H1 (cell line): ENCODE results near the gene CFAP53. TPM values are rescaled to one million over a fixed set of nuclear protein-coding genes. Genes with fewer than 3 reads are reported as not detected.

Experiments
- CTCF ChIA-PET: fragments of 300-600 bp; sonication (Branson Sonifier 250); formaldehyde crosslinking; loops from one replicate; lab custom pipeline; 2021; ENCODE audit not compliant: partially characterized antibody; lab: Charles Lee
- POLR2A ChIA-PET: fragments of 300-600 bp; sonication (Branson Sonifier 250); formaldehyde crosslinking; loops from one replicate; lab custom pipeline; 2021; ENCODE audit warnings: inconsistent platforms; ENCODE audit not compliant: partially characterized antibody; lab: Charles Lee
- DNase-seq, 2 experiments: peaks; one replicate each; pipeline versions ENCODE4 v3.0.0 to v3.0.0-alpha.2; 2010 to 2022; ENCODE audit warnings: low spot score in 2 of 2, low read depth in 1 of 2, mixed read lengths in 1 of 2
- FAIRE-seq: peaks from 2 replicates; lab custom pipeline; 2011; peaks lifted over from hg19 to GRCh38; lab: Jason Lieb, UNC
- H2AFZ ChIP-seq: 2 replicates; pipeline ENCODE4 v1.8.1; 2012; ENCODE audit warnings: low read length, inconsistent platforms
- H2AK5ac ChIP-seq: 2 replicates; pipeline ENCODE4 v1.6.1; 2013; ENCODE audit warnings: low read depth, low read length
- H2BK120ac ChIP-seq: replicated peaks from 2 replicates; pipeline ENCODE3; 2013; ENCODE audit warnings: low read depth, low read length, inconsistent platforms
- H2BK12ac ChIP-seq: 2 replicates; pipeline ENCODE4 v1.6.1; 2013; ENCODE audit warnings: low read depth, low read length
- H2BK15ac ChIP-seq: 2 replicates; pipeline ENCODE4 v1.6.1; 2013; ENCODE audit warnings: low read length
- H2BK20ac ChIP-seq: 2 replicates; pipeline ENCODE4 v1.6.1; 2013; ENCODE audit warnings: low read length
- H2BK5ac ChIP-seq: 2 replicates; pipeline ENCODE4 v1.6.1; 2013; ENCODE audit warnings: low read depth, low read length
- H3K14ac ChIP-seq: 2 replicates; pipeline ENCODE4 v1.6.1; 2013; ENCODE audit warnings: inconsistent platforms; ENCODE audit not compliant: insufficient read length
- H3K18ac ChIP-seq: 2 replicates; pipeline ENCODE4 v1.6.1; 2013; ENCODE audit warnings: low read length; ENCODE audit errors: extremely low read depth
- H3K23ac ChIP-seq: 2 replicates; pipeline ENCODE4 v1.6.1; 2013; ENCODE audit warnings: inconsistent platforms; ENCODE audit not compliant: insufficient read length
- H3K23me2 ChIP-seq: 2 replicates; pipeline ENCODE4 v1.6.1; 2013; ENCODE audit warnings: low read depth, low read length
- H3K27ac ChIP-seq: 2 replicates; pipeline ENCODE4 v1.6.1; 2011; ENCODE audit warnings: low read depth, low read length, inconsistent platforms
- H3K27me3 ChIP-seq, 4 experiments: replicated peaks in 1 of 4; 1 replicate in 1 of 4; 2 replicates in 3 of 4; pipeline versions ENCODE4 v1.6.1 to v1.8.1; 2011 to 2013; ENCODE audit warnings: low read length in 3 of 4, mild to moderate bottlenecking in 3 of 4, inconsistent platforms in 2 of 4, mixed read lengths in 2 of 4, moderate library complexity in 1 of 4; ENCODE audit not compliant: control insufficient read depth in 3 of 4, insufficient read depth in 3 of 4; ENCODE audit errors: extremely low read depth in 1 of 4
- H3K36me3 ChIP-seq, 4 experiments: 2 replicates each; pipeline versions ENCODE4 v1.6.1 to v1.8.1; 2011 to 2013; ENCODE audit warnings: mild to moderate bottlenecking in 4 of 4, low read length in 3 of 4, moderate library complexity in 2 of 4, control low read depth in 1 of 4, inconsistent platforms in 1 of 4; ENCODE audit not compliant: insufficient read depth in 4 of 4, control insufficient read depth in 2 of 4
- H3K4ac ChIP-seq: replicated peaks from 2 replicates; pipeline ENCODE3; 2013; ENCODE audit warnings: low read length, low read depth, mixed read lengths, inconsistent platforms; ENCODE audit not compliant: insufficient read length
- H3K4me1 ChIP-seq, 4 experiments: replicated peaks in 1 of 4; 1 replicate in 1 of 4; 2 replicates in 3 of 4; pipeline versions ENCODE4 v1.6.1 to v1.8.1; 2011 to 2013; ENCODE audit warnings: low read length in 3 of 4, inconsistent platforms in 2 of 4, mixed read lengths in 1 of 4; ENCODE audit not compliant: insufficient read depth in 4 of 4, control insufficient read depth in 3 of 4
- H3K4me2 ChIP-seq, 2 experiments: 2 replicates each; pipeline versions ENCODE4 v1.6.1 to v1.8.1; 2011 to 2013; ENCODE audit warnings: low read depth in 2 of 2, low read length in 2 of 2, control low read depth in 1 of 2, inconsistent platforms in 1 of 2, mild to moderate bottlenecking in 1 of 2; ENCODE audit not compliant: insufficient read depth in 1 of 2
- H3K4me3 ChIP-seq, 4 experiments: fragments of 200-600, 300-600 bp in 1 of 4; sonication (generic), shearing (Covaris generic), sonication (Bioruptor Twin) in 1 of 4; 2 replicates each; pipeline versions ENCODE4 v1.5.1 to v1.8.1; 2011 to 2016; ENCODE audit warnings: low read length in 4 of 4, low read depth in 3 of 4, control low read depth in 2 of 4, inconsistent platforms in 2 of 4, mild to moderate bottlenecking in 2 of 4, mixed read lengths in 1 of 4, moderate library complexity in 1 of 4; ENCODE audit not compliant: insufficient read depth in 2 of 4; ENCODE audit errors: extremely low read depth in 1 of 4
- H3K56ac ChIP-seq: replicated peaks from 2 replicates; pipeline ENCODE3; 2013; ENCODE audit warnings: low read depth, mild to moderate bottlenecking, mixed read lengths, low read length, inconsistent platforms; ENCODE audit not compliant: insufficient read length
- H3K79me1 ChIP-seq: 2 replicates; pipeline ENCODE4 v1.6.1; 2013; ENCODE audit warnings: low read depth, low read length, control low read depth
- H3K79me2 ChIP-seq, 2 experiments: 2 replicates each; pipeline versions ENCODE4 v1.6.1 to v1.8.1; 2012 to 2013; ENCODE audit warnings: low read length in 2 of 2, mild to moderate bottlenecking in 2 of 2, inconsistent platforms in 1 of 2; ENCODE audit not compliant: insufficient read depth in 2 of 2, control insufficient read depth in 1 of 2
- H3K9ac ChIP-seq, 4 experiments: replicated peaks in 1 of 4; 1 replicate in 1 of 4; 2 replicates in 3 of 4; pipeline versions ENCODE4 v1.6.1 to v1.8.1; 2011 to 2013; ENCODE audit warnings: low read depth in 3 of 4, low read length in 3 of 4, control low read depth in 2 of 4, mild to moderate bottlenecking in 2 of 4, moderate library complexity in 2 of 4, inconsistent platforms in 1 of 4; ENCODE audit errors: extremely low read depth in 1 of 4
- H3K9me3 ChIP-seq, 2 experiments: 2 replicates each; pipeline versions ENCODE4 v1.6.1 to v1.8.1; 2012 to 2013; ENCODE audit warnings: mild to moderate bottlenecking in 2 of 2, moderate library complexity in 2 of 2, control low read depth in 1 of 2, inconsistent platforms in 1 of 2, low read depth in 1 of 2, low read length in 1 of 2, mixed read lengths in 1 of 2; ENCODE audit not compliant: insufficient read depth in 2 of 2
- H4K20me1 ChIP-seq, 2 experiments: replicated peaks in 1 of 2; 2 replicates each; pipeline versions ENCODE3 to v1.8.1; 2011 to 2013; ENCODE audit warnings: inconsistent platforms in 2 of 2, low read length in 2 of 2, mild to moderate bottlenecking in 1 of 2; ENCODE audit not compliant: insufficient read depth in 2 of 2, control insufficient read depth in 1 of 2
- H4K5ac ChIP-seq: 2 replicates; pipeline ENCODE4 v1.6.1; 2013; ENCODE audit warnings: low read length, low read depth, mixed read lengths, inconsistent platforms; ENCODE audit not compliant: insufficient read length
- H4K8ac ChIP-seq: 2 replicates; pipeline ENCODE4 v1.8.0; 2013; ENCODE audit warnings: mild to moderate bottlenecking, moderate library complexity, low read length, inconsistent platforms; ENCODE audit not compliant: insufficient read depth; ENCODE audit errors: extremely low read depth
- H4K91ac ChIP-seq: replicated peaks from 2 replicates; pipeline ENCODE3; 2013; ENCODE audit warnings: low read length, mixed read lengths, inconsistent platforms; ENCODE audit not compliant: insufficient read length
- EZH2 ChIP-seq: fragments of 200-600 bp; sonication (generic); IDR thresholded peaks from 2 replicates; pipeline ENCODE4 v1.7.1; 2012; ENCODE audit warnings: low read depth, mild to moderate bottlenecking, moderate library complexity, low read length, inconsistent platforms; ENCODE audit not compliant: severe bottlenecking
- SP2 ChIP-seq: IDR thresholded peaks from 2 replicates; pipeline ENCODE4 v1.6.1; 2012; ENCODE audit warnings: mild to moderate bottlenecking, low read length, inconsistent platforms
- SUZ12 ChIP-seq: fragments of 200-600 bp; sonication (generic); IDR thresholded peaks from 2 replicates; pipeline ENCODE4 v1.6.1; 2012; ENCODE audit warnings: mild to moderate bottlenecking, inconsistent platforms, low read length, moderate library complexity, mixed read lengths
- WGBS, 2 experiments: shearing (Covaris generic) in 1 of 2; methylation state at CpG; one replicate each; pipeline versions ENCODE4 v1.1.6 to v1.1.7; 2013 to 2015; ENCODE audit warnings: low lambda C conversion rate in 2 of 2, mixed read lengths in 2 of 2, inconsistent platforms in 1 of 2, low coverage in 1 of 2, missing lambda C conversion rate in 1 of 2; ENCODE audit not compliant: insufficient replicate concordance in 2 of 2, insufficient coverage in 1 of 2, insufficient read length in 1 of 2; ENCODE audit errors: extremely low coverage in 1 of 2, missing lambda C conversion rate in 1 of 2; 5-methylcytosine and 5-hydroxymethylcytosine counted together
- polyA plus RNA-seq, 7 experiments: library from polyadenylated mRNA; depleted of rRNA in 3 of 7; stranded (reverse) in 5 of 7; unstranded in 2 of 7; fragments of >200 nt in 5 of 7; fragments of 200-250 nt in 2 of 7; gene quantifications; 1 replicate in 5 of 7; 2 replicates in 1 of 7; 4 replicates in 1 of 7; pipeline versions ENCODE4 v1.2.1 to v1.2.3, GENCODE V29; 2011 to 2013; ENCODE audit warnings: missing spikeins in 2 of 7, mixed read lengths in 2 of 7
- total RNA-seq: library from RNA; stranded (reverse); fragmentation: NEBNext Ultra II Directional; extraction: Animal tissue kit (Norgen Biotek cat#: 25700); gene quantifications from 2 replicates; pipeline ENCODE4 v1.2.1, GENCODE V29; 2021

CFAP53 gene
- total and polyA plus RNA-seq, 2 of the 8 experiments (the other 6 are each of a cell fraction or from before 2014, with no cell fraction given): 0.08 to 0.30 TPM

DNA sequence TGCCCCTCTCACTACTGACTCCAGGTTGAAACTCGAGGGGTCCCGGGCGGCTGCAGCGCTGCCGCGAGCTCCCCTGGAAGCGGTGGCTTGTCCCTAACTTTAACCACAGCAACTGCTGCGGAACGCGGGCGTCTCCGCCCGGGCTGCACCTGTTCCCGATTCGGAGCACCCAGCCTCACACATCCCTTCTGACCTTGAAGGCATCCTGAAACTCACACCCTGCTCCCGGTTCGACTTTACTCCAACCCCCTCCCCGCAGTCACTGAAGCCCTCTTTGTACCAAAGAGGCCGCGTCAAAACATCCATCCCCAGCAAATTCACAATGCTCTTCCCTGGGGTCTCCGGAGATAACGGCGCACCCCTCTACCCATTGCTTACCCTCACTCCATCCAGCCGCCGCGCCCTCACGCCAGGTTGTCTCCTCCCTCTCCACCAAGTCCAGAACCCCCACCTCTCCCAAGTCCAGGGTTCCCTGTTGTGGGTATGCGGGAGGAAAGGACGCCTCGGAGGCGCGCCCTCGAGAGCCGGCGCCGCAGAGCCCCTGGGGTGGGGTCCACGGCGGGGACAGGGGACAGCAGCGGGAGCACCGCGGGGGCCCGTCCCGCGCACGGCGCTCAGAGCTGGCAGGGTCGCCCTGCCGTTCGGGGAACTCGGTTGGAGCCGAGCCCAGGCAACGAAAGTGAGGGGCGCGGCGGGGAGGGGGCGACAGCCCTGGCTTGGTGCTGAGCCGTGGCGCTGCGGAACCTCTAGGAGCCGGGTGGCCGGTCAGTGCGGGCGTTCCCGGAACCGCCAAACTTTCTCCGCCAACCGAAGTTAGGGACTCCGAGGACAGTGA is 72.3 kb downstream of the CFAP53 start:
- Histone ChIP-seq H3K14ac (no peak overlapping the region), H3K4ac (no peak overlapping the region), H3K4me1 (peaks cover 0 to 12% (median 9%) of the 10 kb centered on the region in 4 experiments; a peak in 5 of 7 replicates), H3K79me2 (no peaks in the 10 kb centered on the region), H3K23me2 (peaks cover 16% of the 10 kb centered on the region; the same call in 1 of the 2 replicates), H3K27ac (no peak overlapping the region), H2BK5ac (no peak overlapping the region), H4K91ac (no peak overlapping the region), H2BK12ac (no peak overlapping the region), H4K5ac (no peak overlapping the region), H2BK15ac (no peak overlapping the region), H3K27me3 (peaks cover 23 to 54% (median 42%) of the 10 kb centered on the region in 4 experiments), H3K4me3 (peak overlapping the region; percentile 52 to 87 (median 54)), H3K79me1 (no peaks in the 10 kb centered on the region), H3K18ac (no peak overlapping the region; the same call in 1 of the 2 replicates), H3K36me3 (no peaks in the 10 kb centered on the region), H2AK5ac (no peak overlapping the region), H3K9ac (peak overlapping the region in 1 of 4 experiments; percentile 19; a peak in 3 of 7 replicates), H3K56ac (no peak overlapping the region), H2AFZ (no peak overlapping the region; the same call in 1 of the 2 replicates), H3K4me2 (peak overlapping the region; percentile 97 to 98), H4K20me1 (peaks cover 5 to 7% of the 10 kb centered on the region in 2 experiments), H2BK120ac (no peak overlapping the region), H2BK20ac (no peak overlapping the region), H3K23ac (no peak overlapping the region), H4K8ac (peak overlapping the region; percentile 35; the same call in 1 of the 2 replicates), H3K9me3 (no peaks in the 10 kb centered on the region)
- POLR2A ChIA-PET: interaction anchor here (1.0 to 1.5 kb wide), 4 partner anchors 10 to 311 kb away, joined by 4 to 6 read pairs (median 4); no protein-coding TSS in a partner anchor
- no peak for FAIRE-seq
- WGBS, 2 experiments: 4% methylated on average over 47 of the region's 68 CpGs; no CpG with 5 or more reads in 1 of the 2 experiments
- TF ChIP-seq SUZ12 (peak; percentile 64; the same call in 1 of the 2 replicates), EZH2 (peak; percentile 68), SP2 (no peak)
- peak in 1 of 2 experiments; percentile 64 for DNase-seq
- CTCF ChIA-PET: interaction anchor here (0.7 to 2.9 kb wide), 11 partner anchors 8 to 150 kb away, joined by 3 to 17 read pairs (median 6); no protein-coding TSS in a partner anchor
